Keratinocyte (primary cell): Measurements from ENCODE around the gene RNU6-9. TPM values are rescaled to one million over a fixed set of nuclear protein-coding genes. Genes with fewer than 3 reads are reported as not detected.
"Not testable (repeated sequence)": the region's sequence is repeated elsewhere in the genome, so short reads cannot be mapped to it uniquely, and the experiment has no call there.

Experiments
- DNase-seq: peaks from one replicate; pipeline ENCODE4 v3.0.0-alpha.2; 2011; ENCODE audit warnings: low read depth, missing footprints, low spot score
- FAIRE-seq: peaks from 2 replicates; lab custom pipeline; 2011; peaks lifted over from hg19 to GRCh38; lab: Jason Lieb, UNC
- H2AFZ ChIP-seq: 2 replicates; pipeline ENCODE4 v1.6.0; 2012; ENCODE audit warnings: low read length, control low read depth, inconsistent platforms; ENCODE audit not compliant: control insufficient read depth
- H3K27ac ChIP-seq: 2 replicates; pipeline ENCODE4 v1.5.1; 2011; ENCODE audit warnings: low read length; ENCODE audit not compliant: control insufficient read depth, insufficient read depth
- H3K27me3 ChIP-seq: 3 replicates; pipeline ENCODE4 v1.6.0; 2011; ENCODE audit warnings: low read length; ENCODE audit not compliant: control insufficient read depth, insufficient read depth; ENCODE audit errors: extremely low read depth
- H3K36me3 ChIP-seq, 2 experiments: 2 replicates in 1 of 2; 3 replicates in 1 of 2; pipeline ENCODE4 v1.5.1; 2011; ENCODE audit warnings: low read length in 2 of 2, mild to moderate bottlenecking in 1 of 2; ENCODE audit not compliant: control insufficient read depth in 2 of 2, insufficient read depth in 2 of 2; ENCODE audit errors: extremely low read depth in 1 of 2
- H3K4me1 ChIP-seq: 3 replicates; pipeline ENCODE4 v1.5.1; 2011; ENCODE audit warnings: low read length; ENCODE audit not compliant: control insufficient read depth, insufficient read depth; ENCODE audit errors: extremely low read depth
- H3K4me2 ChIP-seq: 3 replicates; pipeline ENCODE4 v1.6.0; 2011; ENCODE audit warnings: low read depth, low read length; ENCODE audit not compliant: control insufficient read depth, insufficient read depth; ENCODE audit errors: extremely low read depth
- H3K4me3 ChIP-seq, 3 experiments: fragments of 200-600 bp in 1 of 3; sonication (generic) in 1 of 3; 2 replicates in 2 of 3; 3 replicates in 1 of 3; pipeline ENCODE4 v1.5.1; 2011 to 2016; ENCODE audit warnings: low read length in 3 of 3, mild to moderate bottlenecking in 3 of 3, control low read depth in 2 of 3, inconsistent platforms in 1 of 3, low read depth in 1 of 3, mixed read lengths in 1 of 3, mixed run types in 1 of 3, moderate library complexity in 1 of 3; ENCODE audit not compliant: control insufficient read depth in 2 of 3, insufficient read depth in 2 of 3; ENCODE audit errors: extremely low read depth in 1 of 3
- H3K79me2 ChIP-seq: 2 replicates; pipeline ENCODE4 v1.6.0; 2012; ENCODE audit warnings: low read length; ENCODE audit not compliant: control insufficient read depth, insufficient read depth
- H3K9ac ChIP-seq: 3 replicates; pipeline ENCODE4 v1.6.0; 2011; ENCODE audit warnings: low read length; ENCODE audit not compliant: control insufficient read depth, insufficient read depth; ENCODE audit errors: extremely low read depth
- H3K9me1 ChIP-seq: 3 replicates; pipeline ENCODE4 v1.6.0; 2011; ENCODE audit warnings: low read length; ENCODE audit not compliant: control insufficient read depth, insufficient read depth; ENCODE audit errors: extremely low read depth
- H3K9me3 ChIP-seq: 2 replicates; pipeline ENCODE4 v1.5.1; 2012; ENCODE audit warnings: low read depth, low read length; ENCODE audit not compliant: control insufficient read depth
- H4K20me1 ChIP-seq: 3 replicates; pipeline ENCODE4 v1.6.0; 2011; ENCODE audit warnings: low read length; ENCODE audit not compliant: control insufficient read depth, insufficient read depth; ENCODE audit errors: extremely low read depth
- CTCF ChIP-seq, 3 experiments: IDR thresholded peaks in 1 of 3; conservative IDR thresholded peaks in 1 of 3; optimal IDR thresholded peaks in 1 of 3; 2 replicates in 2 of 3; 3 replicates in 1 of 3; pipeline versions ENCODE3 to v1.5.1; 2011; ENCODE audit warnings: low read length in 3 of 3, mild to moderate bottlenecking in 3 of 3, moderate library complexity in 2 of 3, control low read depth in 1 of 3, inconsistent platforms in 1 of 3; ENCODE audit not compliant: insufficient read depth in 2 of 3; ENCODE audit errors: extremely low read depth in 1 of 3
- EZH2 ChIP-seq: IDR thresholded peaks from one replicate; pipeline ENCODE4 v1.6.1; 2012; ENCODE audit warnings: inconsistent platforms, mild to moderate bottlenecking, low read length, moderate library complexity
- dilution Hi-C: fragments of 300-500 bp; cut with MboI; formaldehyde crosslinking; loops from one replicate; pipeline ENCODE4 v1.7.0; 2020; ENCODE audit warnings: low sequenced_read_pairs; ENCODE audit not compliant: extremely low pct_ligation_motif_present
- polyA plus RNA-seq, 5 experiments: library from polyadenylated mRNA; depleted of rRNA in 3 of 5; stranded (reverse) in 3 of 5; stranded (forward) in 1 of 5; unstranded in 1 of 5; fragments of >200 nt; gene quantifications; 1 replicate in 1 of 5; 2 replicates in 3 of 5; 3 replicates in 1 of 5; pipeline versions ENCODE4 v1.2.1 to v1.2.3, GENCODE V29; 2011 to 2012; ENCODE audit warnings: missing spikeins in 2 of 5, low read depth in 1 of 5, low replicate concordance in 1 of 5

The RNU6-9 gene
- polyA plus RNA-seq, 1 donor (not counting 4 experiments of a cell fraction or from before 2014, with no cell fraction given) = not detected

- Histone ChIP-seq H3K4me2 (no peak overlapping the region), H2AFZ (no peak overlapping the region), H4K20me1 (no peaks in the 10 kb centered on the region), H3K9me1 (no peaks in the 10 kb centered on the region), H3K9ac (no peak overlapping the region), H3K9me3 (no peaks in the 10 kb centered on the region), H3K27me3 (no peaks in the 10 kb centered on the region), H3K79me2 (no peaks in the 10 kb centered on the region), H3K27ac (no peak overlapping the region), H3K4me3 (no peak overlapping the region), H3K4me1 (no peaks in the 10 kb centered on the region), H3K36me3 (peaks cover 9 to 10% of the 10 kb centered on the region in 2 experiments)
- DNase-seq (no peak), FAIRE-seq (no peak)
- TF ChIP-seq CTCF (optimal IDR thresholded peaks at IDR 0.05 in 1 of 3, IDR thresholded peaks at IDR 0.05 in 1 of 3, conservative IDR thresholded peaks at IDR 0.05 in 1 of 3; ENCODE audit: extremely low read depth in 1 of 3, insufficient read depth in 2 of 3, low read length in 3 of 3) (no peak), EZH2 (no peak)
- dilution Hi-C loops = no loop called here
These were observed 2.5 kb upstream of the RNU6-9 start for GRCh38 chr19:890831-891230.

- H3K4me1 ChIP-seq, dilution Hi-C loops, H3K79me2 ChIP-seq, FAIRE-seq, H3K9me1 ChIP-seq, H3K9me3 ChIP-seq, H2AFZ ChIP-seq, H3K27me3 ChIP-seq, DNase-seq, H4K20me1 ChIP-seq: not testable (repeated sequence)
- Histone ChIP-seq H3K27ac (peak overlapping the region; percentile 58), H3K4me2 (peak overlapping the region; percentile 90), H3K4me3 (peak overlapping the region; percentile 77 to 86 (median 80)), H3K9ac (peak overlapping the region; percentile 88), H3K36me3 (peaks cover 4 to 10% of the 10 kb centered on the region in 2 experiments)
These were observed 1.7 kb upstream of the RNU6-9 start for GRCh38 chr19:891421-892200.
